Measurements from ENCODE around the gene PLA2G1B.

PLA2G1B gene

GRCh38 chr12:120317224-120318105 lies 10.1 kb downstream of the PLA2G1B start:
- DNase-seq (ENCODE audit: low spot score) (peak; percentile 99), ATAC-seq (ENCODE audit: low read depth) (peak; percentile 99)
- Histone ChIP-seq H3K27me3 (ENCODE audit: insufficient read depth, poor library complexity, severe bottlenecking) (no peaks in the 10 kb centered on the region), H3K36me3 (ENCODE audit: low read depth) (no peaks in the 10 kb centered on the region), H3K4me3 (ENCODE audit: severe bottlenecking) (peak overlapping the region; percentile 42), H3K9me3 (ENCODE audit: severe bottlenecking) (no peaks in the 10 kb centered on the region), H3K4me1 (ENCODE audit: insufficient read depth, poor library complexity, severe bottlenecking) (peaks cover 3% of the 10 kb centered on the region), H3K27ac (ENCODE audit: poor library complexity, severe bottlenecking) (peak overlapping the region; percentile 44)
- peak; percentile 69 for TF ChIP-seq CTCF (IDR thresholded peaks at IDR 0.05; ENCODE audit: poor library complexity, severe bottlenecking)

- peaks cover 3% of the 10 kb centered on the region for H3K4me1 ChIP-seq (ENCODE audit: insufficient read depth, poor library complexity, severe bottlenecking)
- H3K27ac ChIP-seq (ENCODE audit: poor library complexity, severe bottlenecking), result peak overlapping the region; percentile 44
- no peak for DNase-seq (ENCODE audit: low spot score)
- no peak for TF ChIP-seq CTCF (IDR thresholded peaks at IDR 0.05; ENCODE audit: poor library complexity, severe bottlenecking)
- no peak for ATAC-seq (ENCODE audit: low read depth)
- H3K27me3 ChIP-seq (ENCODE audit: insufficient read depth, poor library complexity, severe bottlenecking), result no peaks in the 10 kb centered on the region
- H3K9me3 ChIP-seq (ENCODE audit: severe bottlenecking), result no peaks in the 10 kb centered on the region
- no peaks in the 10 kb centered on the region for H3K36me3 ChIP-seq (ENCODE audit: low read depth)
- peak overlapping the region; percentile 42 for H3K4me3 ChIP-seq (ENCODE audit: severe bottlenecking)
Observed at GRCh38 chr12:120316798-120317223, 10.8 kb downstream of the PLA2G1B start.

GRCh38 chr12:120314220-120314619 lies 13.4 kb downstream of the PLA2G1B start:
- no peak for DNase-seq (ENCODE audit: low spot score)
- no peak for ATAC-seq (ENCODE audit: low read depth)
- Histone ChIP-seq H3K4me3 (ENCODE audit: severe bottlenecking) (no peak overlapping the region), H3K27ac (ENCODE audit: poor library complexity, severe bottlenecking) (no peak overlapping the region), H3K36me3 (ENCODE audit: low read depth) (no peaks in the 10 kb centered on the region), H3K9me3 (ENCODE audit: severe bottlenecking) (no peaks in the 10 kb centered on the region), H3K27me3 (ENCODE audit: insufficient read depth, poor library complexity, severe bottlenecking) (no peaks in the 10 kb centered on the region), H3K4me1 (ENCODE audit: insufficient read depth, poor library complexity, severe bottlenecking) (peaks cover 3% of the 10 kb centered on the region)
- peak; percentile 21 for TF ChIP-seq CTCF (IDR thresholded peaks at IDR 0.05; ENCODE audit: poor library complexity, severe bottlenecking)

- peak; percentile 98 for TF ChIP-seq CTCF (IDR thresholded peaks at IDR 0.05; ENCODE audit: poor library complexity, severe bottlenecking)
- no peak within 1 kb of the TSS for H3K27ac ChIP-seq (ENCODE audit: poor library complexity, severe bottlenecking)
- ATAC-seq (ENCODE audit: low read depth), result peak; percentile 96
Observed at GRCh38 chr12:120301962-120302815, 25.4 kb downstream of the PLA2G1B start, which contains the start of gene SIRT4. Gene SIRT4 (plus strand): TSS chr12:120302321. CDS start chr12:120303562, 1,241 bp downstream.

More at GRCh38 chr12:120301962-120302815, 25.4 kb downstream of the PLA2G1B start, which contains the start of gene SIRT4:
- no peaks in the 10 kb centered on the region for H3K36me3 ChIP-seq (ENCODE audit: low read depth)
- DNase-seq (ENCODE audit: low spot score), result peak; percentile 83
- H3K4me3 ChIP-seq (ENCODE audit: severe bottlenecking), result peak within 1 kb of the TSS; percentile 54
- no peaks in the 10 kb centered on the region for H3K9me3 ChIP-seq (ENCODE audit: severe bottlenecking)
- no peaks in the 10 kb centered on the region for H3K4me1 ChIP-seq (ENCODE audit: insufficient read depth, poor library complexity, severe bottlenecking)
- H3K27me3 ChIP-seq (ENCODE audit: insufficient read depth, poor library complexity, severe bottlenecking), result no peaks in the 10 kb centered on the region
